ENCODE results near the gene FGF8.

Gene FGF8

GRCh38 chr10:101773923-101774588, 1.9 kb downstream of the FGF8 start:
- DNase-seq (ENCODE audit: low read depth) = no peak
- H3K4me3 ChIP-seq (ENCODE audit: control insufficient read depth, low read depth, low read length) = no peak overlapping the region
- TF ChIP-seq CTCF (IDR thresholded peaks at IDR 0.05; ENCODE audit: control insufficient read depth, insufficient read depth, low read depth, low read length, missing control alignments) = no peak

DNA sequence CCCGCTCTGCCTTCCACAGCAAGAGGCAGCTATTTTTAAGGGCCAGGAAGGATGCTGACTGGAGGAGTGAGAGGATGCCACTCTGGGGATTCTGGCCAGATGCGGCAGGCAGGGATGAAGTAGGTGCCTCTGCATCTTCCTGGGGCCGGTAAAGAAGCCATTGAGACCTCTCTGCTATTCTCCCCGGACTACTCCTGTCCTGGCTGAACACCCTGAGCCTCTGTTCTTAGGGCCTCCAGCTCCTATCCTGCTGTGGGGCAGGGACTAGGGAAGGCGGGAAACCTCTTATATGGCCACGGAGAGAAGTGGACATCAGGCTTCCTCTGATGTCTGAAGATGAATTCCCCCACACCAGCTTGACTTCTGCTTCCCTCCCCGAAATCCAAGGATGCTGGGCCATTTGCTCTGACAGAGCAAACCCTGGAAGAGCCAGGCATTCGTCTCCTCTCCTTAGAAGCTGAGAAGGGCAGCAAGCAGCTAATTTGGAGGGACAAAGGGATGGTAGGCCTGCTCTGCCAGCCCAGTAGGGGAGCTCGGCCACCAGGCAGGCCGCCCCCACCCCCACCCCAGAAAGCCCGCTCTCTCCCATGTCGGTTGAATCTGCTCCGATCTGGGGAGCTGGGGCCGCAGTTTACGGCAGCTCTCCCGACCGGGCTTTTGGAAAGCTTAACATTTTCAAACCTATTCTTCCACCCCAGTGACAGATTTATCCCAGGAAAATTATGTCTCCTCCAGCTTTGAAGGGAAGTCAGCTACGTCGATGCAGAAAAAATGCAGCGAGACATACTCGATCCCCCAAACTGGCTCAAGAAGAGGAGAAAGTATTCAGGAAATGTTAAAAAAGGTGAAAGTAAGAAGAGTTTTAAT, 2.8 kb downstream of the FGF8 start:
- DNase-seq (ENCODE audit: low read depth) = no peak
- no peak for TF ChIP-seq CTCF (IDR thresholded peaks at IDR 0.05; ENCODE audit: control insufficient read depth, insufficient read depth, low read depth, low read length, missing control alignments)
- no peak overlapping the region for H3K4me3 ChIP-seq (ENCODE audit: control insufficient read depth, low read depth, low read length)

DNA sequence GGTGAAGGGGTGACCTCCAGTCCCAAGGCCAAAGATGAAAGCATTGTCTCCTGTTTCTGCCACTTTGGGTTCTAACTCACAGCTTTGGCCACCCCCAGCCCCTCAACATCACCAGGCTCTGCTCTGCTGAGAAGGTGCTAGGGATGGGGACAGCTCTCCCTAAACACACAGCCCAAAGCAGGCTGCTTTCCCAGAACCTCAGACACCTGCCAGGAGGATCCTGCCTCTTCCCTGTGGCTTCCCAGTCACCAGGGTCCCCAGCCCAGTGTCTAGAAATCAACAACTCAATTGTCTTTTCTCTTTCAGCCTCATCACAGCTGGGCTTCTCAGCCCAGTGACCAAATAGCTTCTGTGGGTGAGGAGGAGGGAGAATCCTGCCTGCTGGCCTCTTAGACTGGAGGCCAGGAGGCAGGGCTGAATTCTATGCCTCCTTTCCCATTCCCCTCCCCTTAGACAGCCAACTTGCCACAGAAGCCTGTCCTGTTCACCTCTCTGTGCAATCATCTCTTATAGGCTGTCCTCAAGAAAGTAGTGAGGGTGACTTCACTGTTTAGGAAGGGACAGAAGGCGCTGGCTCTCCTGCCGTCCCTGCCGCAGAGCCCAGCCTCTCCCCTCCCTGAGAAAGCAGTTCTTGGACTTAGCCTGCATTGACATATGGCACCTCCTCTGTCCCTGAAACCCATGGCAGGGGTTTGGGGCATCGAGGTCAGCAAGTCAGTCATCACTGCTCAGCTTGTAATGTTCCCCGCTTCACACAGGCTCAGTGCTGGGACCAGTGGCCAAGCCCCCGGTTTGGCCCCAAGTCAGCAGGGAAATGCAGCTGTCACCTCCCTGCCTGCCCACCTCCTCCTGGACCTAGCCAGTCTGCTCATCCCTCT, 3.7 kb downstream of the FGF8 start:
- no peak for DNase-seq (ENCODE audit: low read depth)
- TF ChIP-seq CTCF (IDR thresholded peaks at IDR 0.05; ENCODE audit: control insufficient read depth, insufficient read depth, low read depth, low read length, missing control alignments) = no peak
- no peak overlapping the region for H3K4me3 ChIP-seq (ENCODE audit: control insufficient read depth, low read depth, low read length)

GRCh38 chr10:101771380-101771779, 4.5 kb downstream of the FGF8 start:
- DNase-seq (ENCODE audit: low read depth) = no peak
- no peak overlapping the region for H3K4me3 ChIP-seq (ENCODE audit: control insufficient read depth, low read depth, low read length)
- TF ChIP-seq CTCF (IDR thresholded peaks at IDR 0.05; ENCODE audit: control insufficient read depth, insufficient read depth, low read depth, low read length, missing control alignments) = no peak

GRCh38 chr10:101770331-101771215, 5.3 kb downstream of the FGF8 start:
- TF ChIP-seq CTCF (IDR thresholded peaks at IDR 0.05; ENCODE audit: control insufficient read depth, insufficient read depth, low read depth, low read length, missing control alignments) = no peak
- H3K4me3 ChIP-seq (ENCODE audit: control insufficient read depth, low read depth, low read length) = no peak overlapping the region
- no peak for DNase-seq (ENCODE audit: low read depth)
